HCT116 (cell line): Measurements from ENCODE around the gene MED26. TPM values are rescaled to one million over a fixed set of nuclear protein-coding genes. Genes with fewer than 3 reads are reported as not detected.

Experiments used
- ATAC-seq: fragments of 200-7000 bp; cut with Tn5 transposase; 2 replicates; pipeline ENCODE4 v1.9.1; 2020; ENCODE audit warnings: mild to moderate bottlenecking, moderate library complexity
- BruUV-seq: library from RNA; stranded (reverse); fragments of 400-500 nt; replicated peaks from 2 replicates; lab custom pipeline; 2021; lab: Mats Ljungman, UMichigan
- CTCF ChIA-PET: fragments of 300-600 bp; sonication (Branson Sonifier 250); formaldehyde crosslinking; loops from one replicate; lab custom pipeline; 2021; ENCODE audit warnings: antibody characterized with exemption; lab: Charles Lee
- POLR2A ChIA-PET: fragments of 300-600, 350-600 bp; sonication (Branson Sonifier 250); formaldehyde crosslinking; loops from one replicate; lab custom pipeline; 2021; ENCODE audit warnings: antibody characterized with exemption; lab: Charles Lee
- RAD21 ChIA-PET, 2 experiments: fragments of 300-600 bp; sonication (Branson Sonifier 250); formaldehyde crosslinking; loops; one replicate each; lab custom pipeline; 2023; ENCODE audit warnings: low total read pairs in 2 of 2; ENCODE audit not compliant: uncharacterized antibody in 2 of 2, unreplicated experiment in 2 of 2, low non-redundant PET in 1 of 2; lab: Charles Lee
- DNase-seq: peaks from one replicate; pipeline ENCODE4 v3.0.0-alpha.2; 2010; ENCODE audit warnings: low read depth, low spot score
- H2AFZ ChIP-seq: fragments of 200-600 bp; shearing (Covaris generic), sonication (generic); 2 replicates; pipeline ENCODE4 v1.6.1; 2017; ENCODE audit warnings: low read depth, mixed run types, mixed read lengths, antibody characterized with exemption, low read length; ENCODE audit not compliant: poor library complexity, severe bottlenecking
- H3K27ac ChIP-seq: 2 replicates; pipeline ENCODE4 v1.5.1; 2012; ENCODE audit warnings: low read depth, low read length
- H3K27me3 ChIP-seq: fragments of 200-600 bp; sonication (generic); 2 replicates; pipeline ENCODE4 v1.6.1; 2016; ENCODE audit warnings: mixed run types, low read length, mixed read lengths; ENCODE audit not compliant: insufficient read depth
- H3K36me3 ChIP-seq, 2 experiments: fragments of 200-500 bp in 1 of 2; fragments of 200-600 bp in 1 of 2; sonication (Bioruptor generic) in 1 of 2; sonication (generic) in 1 of 2; 2 replicates each; pipeline versions ENCODE4 v1.5.1 to v1.6.1; 2014 to 2016; ENCODE audit warnings: low read length in 2 of 2, inconsistent platforms in 1 of 2, mixed read lengths in 1 of 2, mixed run types in 1 of 2; ENCODE audit not compliant: insufficient read depth in 2 of 2, control insufficient read depth in 1 of 2
- H3K4me1 ChIP-seq, 2 experiments: fragments of 200-600 bp in 1 of 2; sonication (generic) in 1 of 2; 2 replicates each; pipeline versions ENCODE4 v1.5.1 to v1.6.1; 2012 to 2017; ENCODE audit warnings: low read length in 2 of 2, inconsistent platforms in 1 of 2, mild to moderate bottlenecking in 1 of 2, mixed read lengths in 1 of 2, mixed run types in 1 of 2, moderate library complexity in 1 of 2; ENCODE audit not compliant: insufficient read depth in 2 of 2, control insufficient read depth in 1 of 2
- H3K4me2 ChIP-seq: fragments of 200-600 bp; sonication (generic); 2 replicates; pipeline ENCODE4 v1.6.1; 2017; ENCODE audit warnings: mixed run types, low read length, mixed read lengths
- H3K4me3 ChIP-seq, 2 experiments: fragments of 200-600 bp in 1 of 2; sonication (generic) in 1 of 2; replicated peaks in 1 of 2; 2 replicates each; pipeline ENCODE4 v1.5.1; 2011 to 2016; ENCODE audit warnings: low read length in 2 of 2, control low read depth in 1 of 2, low read depth in 1 of 2, mild to moderate bottlenecking in 1 of 2, mixed read lengths in 1 of 2, mixed run types in 1 of 2
- H3K79me2 ChIP-seq: fragments of 200-600 bp; sonication (generic); 2 replicates; pipeline ENCODE4 v1.6.1; 2017; ENCODE audit warnings: mild to moderate bottlenecking, mixed run types, low read length, moderate library complexity, mixed read lengths; ENCODE audit not compliant: insufficient read depth
- H3K9ac ChIP-seq: fragments of 200-600 bp; sonication (generic); 2 replicates; pipeline ENCODE4 v1.6.1; 2016; ENCODE audit warnings: low read length, mixed read lengths
- H3K9me2 ChIP-seq: fragments of 200-600 bp; sonication (generic), shearing (Covaris generic); 2 replicates; pipeline ENCODE4 v1.6.1; 2017; ENCODE audit warnings: mixed run types, mild to moderate bottlenecking, moderate library complexity; ENCODE audit not compliant: insufficient read depth
- H3K9me3 ChIP-seq, 2 experiments: fragments of 200-500 bp in 1 of 2; fragments of 200-600 bp in 1 of 2; sonication (Bioruptor generic) in 1 of 2; sonication (generic) in 1 of 2; 2 replicates each; pipeline ENCODE4 v1.6.1; 2014 to 2017; ENCODE audit warnings: low read length in 2 of 2, mixed read lengths in 2 of 2, inconsistent platforms in 1 of 2, low read depth in 1 of 2, mild to moderate bottlenecking in 1 of 2, mixed run types in 1 of 2, moderate library complexity in 1 of 2; ENCODE audit not compliant: control insufficient read depth in 1 of 2, insufficient read depth in 1 of 2
- H4K20me1 ChIP-seq: fragments of 200-600 bp; sonication (generic), shearing (Covaris generic); 2 replicates; pipeline ENCODE4 v1.6.1; 2017; ENCODE audit warnings: mixed run types, mild to moderate bottlenecking, moderate library complexity; ENCODE audit not compliant: insufficient read depth
- CBX3 ChIP-seq: IDR thresholded peaks from 2 replicates; pipeline ENCODE4 v1.6.1; 2012; ENCODE audit warnings: low read depth
- CTCF ChIP-seq, 3 experiments: fragments of 200-600 bp in 1 of 3; sonication (generic) in 1 of 3; IDR thresholded peaks in 2 of 3; conservative IDR thresholded peaks in 1 of 3; 2 replicates each; pipeline ENCODE4 v1.5.1; 2012 to 2017; ENCODE audit warnings: low read depth in 2 of 3, low read length in 2 of 3, antibody characterized with exemption in 1 of 3, borderline replicate concordance in 1 of 3, control low read depth in 1 of 3, mild to moderate bottlenecking in 1 of 3, mixed read lengths in 1 of 3, mixed run types in 1 of 3, moderate library complexity in 1 of 3; ENCODE audit not compliant: insufficient read depth in 1 of 3
- EGR1 ChIP-seq: IDR thresholded peaks from 2 replicates; pipeline ENCODE4 v1.6.1; 2012; ENCODE audit warnings: low read depth
- EZH2 ChIP-seq: fragments of 200-600 bp; sonication (generic); IDR thresholded peaks from 2 replicates; pipeline ENCODE4 v1.6.1; 2017; ENCODE audit warnings: antibody characterized with exemption, mixed run types
- EZH2phosphoT487 ChIP-seq: fragments of 200-600 bp; IDR thresholded peaks from 2 replicates; pipeline ENCODE4 v1.6.1; 2018; ENCODE audit warnings: antibody characterized with exemption, borderline replicate concordance
- FOSL1 ChIP-seq: IDR thresholded peaks from 2 replicates; pipeline ENCODE4 v1.6.1; 2012; ENCODE audit warnings: low read depth
- MAX ChIP-seq: IDR thresholded peaks from 2 replicates; pipeline ENCODE4 v1.6.1; 2012
- POLR2A ChIP-seq: IDR thresholded peaks from 2 replicates; pipeline ENCODE4 v1.7.0; 2011; ENCODE audit warnings: borderline replicate concordance; ENCODE audit not compliant: insufficient read depth, insufficient read length; ENCODE audit errors: extremely low read depth
- POLR2AphosphoS5 ChIP-seq: IDR thresholded peaks from 2 replicates; pipeline ENCODE4 v1.6.1; 2011; ENCODE audit warnings: mild to moderate bottlenecking, low read depth, low read length, moderate library complexity
- REST ChIP-seq: IDR thresholded peaks from 2 replicates; pipeline ENCODE4 v1.6.1; 2012; ENCODE audit warnings: low read depth
- SIN3A ChIP-seq: IDR thresholded peaks from 2 replicates; pipeline ENCODE4 v1.6.1; 2012; ENCODE audit warnings: low read depth
- SP1 ChIP-seq: IDR thresholded peaks from 2 replicates; pipeline ENCODE4 v1.6.1; 2012; ENCODE audit warnings: low read depth
- SRF ChIP-seq: IDR thresholded peaks from 2 replicates; pipeline ENCODE4 v1.6.1; 2012; ENCODE audit warnings: low read depth
- TCF7L2 ChIP-seq: IDR thresholded peaks from 2 replicates; pipeline ENCODE4 v1.7.0; 2011; ENCODE audit warnings: borderline replicate concordance, inconsistent platforms; ENCODE audit not compliant: insufficient read depth, insufficient read length; ENCODE audit errors: extremely low read depth
- YY1 ChIP-seq: IDR thresholded peaks from 2 replicates; pipeline ENCODE4 v1.6.1; 2011; ENCODE audit warnings: low read length, low read depth, moderate library complexity, mild to moderate bottlenecking; ENCODE audit not compliant: insufficient replicate concordance; ENCODE audit errors: extremely low read depth
- ZBTB33 ChIP-seq: IDR thresholded peaks from 2 replicates; pipeline ENCODE4 v1.6.1; 2011; ENCODE audit warnings: mild to moderate bottlenecking, low read length, moderate library complexity; ENCODE audit not compliant: insufficient replicate concordance; ENCODE audit errors: extremely low read depth
- ZNF274 ChIP-seq: fragments of 200-500 bp; sonication (Bioruptor generic); IDR thresholded peaks from 2 replicates; pipeline ENCODE4 v1.6.1; 2014; ENCODE audit warnings: mild to moderate bottlenecking, low read depth, low read length, inconsistent platforms
- intact Hi-C: fragments of 100-400 bp; cut with micrococcal nuclease; formaldehyde crosslinking; loops from 2 replicates; pipeline ENCODE4 v1.10.0; 2022
- total RNA-seq: library from RNA; stranded (reverse); gene quantifications from one replicate; pipeline ENCODE4 v1.2.1, GENCODE V29; 2021; ENCODE audit not compliant: unreplicated experiment
- TF ChIP-seq, protein P1 (sequence below): IDR thresholded peaks from 2 replicates; pipeline ENCODE4 v1.6.1; 2012

The MED26 gene
- total RNA-seq, 1 experiment from 2014 or later, result 13.3 TPM

DNA sequence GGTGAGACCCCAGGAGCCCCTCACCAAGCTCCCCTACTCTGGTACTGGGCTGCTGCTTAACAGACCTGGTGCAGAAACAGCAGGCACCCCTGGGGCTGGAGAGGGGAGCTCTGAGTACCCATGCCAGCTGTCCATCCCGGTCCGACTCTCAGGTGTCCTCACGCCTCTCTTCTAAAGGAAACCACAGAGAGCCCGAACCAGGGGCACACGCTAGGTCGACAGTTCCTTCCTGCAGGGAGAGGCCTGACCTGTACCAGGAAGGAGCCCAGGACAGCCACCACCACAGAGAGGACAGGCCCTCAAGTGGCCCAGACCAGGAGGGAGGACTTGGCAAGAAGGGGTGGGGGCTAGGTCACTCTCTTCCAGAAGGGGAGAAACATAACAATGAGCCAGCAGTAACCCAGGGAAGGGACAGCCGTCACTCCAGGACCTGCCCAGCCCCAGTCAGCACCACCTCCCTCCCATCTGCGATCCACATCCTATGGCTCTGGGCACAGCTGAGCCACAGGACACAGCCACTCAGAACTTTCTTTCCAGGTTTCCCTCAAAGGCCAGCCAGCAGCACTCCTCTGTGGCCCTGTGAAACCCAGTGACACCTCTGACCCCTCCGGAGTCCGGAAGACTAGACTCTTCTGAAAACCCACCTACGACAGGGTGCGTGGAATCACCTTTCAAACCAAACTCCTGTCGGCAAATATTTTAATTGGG lies 42.8 kb downstream of the MED26 start:
- peak overlapping the region; percentile 52 for H3K4me2 ChIP-seq
- H3K27me3 ChIP-seq, result no peaks in the 10 kb centered on the region
- peaks cover 13 to 26% of the 10 kb centered on the region in 2 experiments for H3K4me1 ChIP-seq
- no peaks in the 10 kb centered on the region for H3K9me2 ChIP-seq
- no peak for DNase-seq
- H2AFZ ChIP-seq, result no peak overlapping the region
- ATAC-seq, result no peak
- no peaks in the 10 kb centered on the region for H3K36me3 ChIP-seq
- peak overlapping the region; percentile 25; the same call in 1 of the 2 replicates for H3K27ac ChIP-seq
- ChIA-PET CTCF (no interaction called here), RAD21 (no interaction called here), POLR2A (interaction anchor here (1.0 kb wide), 1 partner anchor 12 kb away, joined by 6 read pairs; the partner anchor contains the start of gene SLC35E1)
- peaks cover 100% of the 10 kb centered on the region for H3K79me2 ChIP-seq
- TF ChIP-seq POLR2A (no peak), REST (no peak), CBX3 (no peak), EGR1 (no peak), SIN3A (no peak), SRF (no peak), ZNF274 (no peak), YY1 (no peak), FOSL1 (no peak), CTCF (IDR thresholded peaks at IDR 0.05 in 2 of 3, conservative IDR thresholded peaks at IDR 0.05 in 1 of 3; ENCODE audit: borderline replicate concordance in 1 of 3, insufficient read depth in 1 of 3, low read depth in 2 of 3, low read length in 2 of 3) (no peak), EZH2phosphoT487 (no peak), POLR2AphosphoS5 (no peak), SP1 (no peak), MAX (no peak), EZH2 (no peak), TCF7L2 (no peak), ZBTB33 (no peak)
- TF ChIP-seq, protein P1, sequence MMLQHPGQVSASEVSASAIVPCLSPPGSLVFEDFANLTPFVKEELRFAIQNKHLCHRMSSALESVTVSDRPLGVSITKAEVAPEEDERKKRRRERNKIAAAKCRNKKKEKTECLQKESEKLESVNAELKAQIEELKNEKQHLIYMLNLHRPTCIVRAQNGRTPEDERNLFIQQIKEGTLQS, result no peak
- peak overlapping the region; percentile 8; the same call in 1 of the 2 replicates for H3K9ac ChIP-seq
- no peak overlapping the region for H3K4me3 ChIP-seq
- no TSS peak for BruUV-seq
- H3K9me3 ChIP-seq, result no peaks in the 10 kb centered on the region
- H4K20me1 ChIP-seq, result no peaks in the 10 kb centered on the region; the same call in 1 of the 2 replicates
- intact Hi-C loops, result no loop called here
